GM21576 (cell line): Measurements from ENCODE around the gene SIGLEC6.

Source experiments
- ATAC-seq: cut with Tn5 transposase; IDR thresholded peaks from one replicate; pipeline ENCODE4 v1.9.1; 2021; ENCODE audit warnings: mild to moderate bottlenecking, moderate library complexity; ENCODE audit not compliant: unreplicated experiment

The SIGLEC6 gene

DNA sequence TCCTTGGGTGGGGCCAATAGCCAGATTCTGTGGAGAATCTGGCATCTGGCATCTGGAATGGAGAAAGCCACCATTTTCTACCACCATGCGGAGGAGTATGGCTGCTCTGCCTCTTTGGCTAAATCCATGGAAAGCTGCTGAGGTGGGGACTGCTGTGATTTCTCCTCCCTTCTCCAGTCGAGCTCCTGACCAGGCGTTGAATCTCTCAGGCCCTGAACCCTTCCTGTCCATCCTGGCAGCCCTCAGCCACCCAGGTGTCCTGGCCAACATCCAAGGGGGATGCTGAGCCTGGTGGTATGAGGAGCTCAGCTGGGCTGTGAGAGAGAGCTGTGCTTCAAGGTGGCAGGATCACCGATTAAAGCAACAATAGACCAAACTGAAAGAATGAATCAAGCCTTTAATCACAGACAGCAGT is 17.4 kb upstream of the SIGLEC6 start:
- ATAC-seq = no peak

DNA sequence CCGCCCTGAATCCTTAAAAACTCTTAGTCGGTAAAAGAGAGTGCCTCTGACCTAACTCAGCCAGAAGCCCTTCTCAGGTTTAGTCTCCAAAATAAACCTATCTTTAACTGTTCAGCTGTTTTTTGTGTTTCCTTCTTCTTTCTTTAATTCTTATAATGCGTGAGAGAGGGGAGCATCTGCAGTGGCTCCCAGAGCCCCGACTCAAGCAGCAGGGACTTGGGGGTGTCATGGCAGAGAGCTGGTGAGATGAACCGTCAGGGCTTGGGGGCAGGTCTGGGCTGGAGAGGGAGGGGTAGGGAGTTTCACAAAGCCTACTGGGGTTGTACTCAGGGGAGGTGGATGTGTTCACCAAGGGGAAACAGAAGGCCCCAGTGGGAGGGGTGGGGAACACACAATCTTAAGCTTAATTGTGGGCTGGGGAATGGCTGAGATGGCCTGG is 16.8 kb upstream of the SIGLEC6 start:
- ATAC-seq = no peak

DNA sequence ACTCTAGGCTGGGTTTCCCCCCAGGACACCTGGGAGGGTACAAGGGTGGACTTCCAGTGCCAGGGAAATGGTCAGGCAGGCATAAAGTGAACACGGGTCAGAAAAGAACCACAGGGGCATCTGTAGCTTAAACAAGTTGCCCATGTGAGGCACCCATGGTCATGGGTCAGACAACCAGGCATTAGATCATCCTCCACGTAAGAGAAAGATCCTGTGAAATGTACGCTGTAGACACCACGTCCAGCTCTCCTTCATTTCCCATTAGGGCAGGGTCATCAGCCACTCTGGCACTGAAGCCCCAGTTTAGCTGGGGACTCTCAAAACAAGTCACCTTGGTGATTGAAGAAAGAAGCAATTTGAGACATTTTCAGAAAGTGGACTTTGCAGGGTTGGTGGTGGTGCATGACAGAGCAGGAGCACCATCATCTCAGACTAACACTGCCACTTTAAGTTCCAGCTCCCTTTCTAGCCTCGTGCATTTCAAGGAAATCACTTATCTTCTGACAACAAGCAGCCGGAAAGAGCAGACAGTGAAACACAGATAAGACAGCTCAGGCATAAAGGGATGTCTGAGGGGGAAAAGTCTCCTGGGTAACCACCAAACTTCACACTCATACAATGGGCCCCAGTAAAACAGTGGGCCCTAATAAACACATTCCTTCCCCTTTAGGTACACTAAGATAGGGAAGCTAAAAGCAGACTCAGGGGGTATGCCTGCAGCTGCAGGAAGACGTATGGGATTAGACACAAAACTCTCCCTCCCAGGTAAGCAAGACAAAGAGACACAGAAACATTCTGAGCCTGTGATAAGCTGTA is 16.1 kb upstream of the SIGLEC6 start:
- ATAC-seq = no peak

DNA sequence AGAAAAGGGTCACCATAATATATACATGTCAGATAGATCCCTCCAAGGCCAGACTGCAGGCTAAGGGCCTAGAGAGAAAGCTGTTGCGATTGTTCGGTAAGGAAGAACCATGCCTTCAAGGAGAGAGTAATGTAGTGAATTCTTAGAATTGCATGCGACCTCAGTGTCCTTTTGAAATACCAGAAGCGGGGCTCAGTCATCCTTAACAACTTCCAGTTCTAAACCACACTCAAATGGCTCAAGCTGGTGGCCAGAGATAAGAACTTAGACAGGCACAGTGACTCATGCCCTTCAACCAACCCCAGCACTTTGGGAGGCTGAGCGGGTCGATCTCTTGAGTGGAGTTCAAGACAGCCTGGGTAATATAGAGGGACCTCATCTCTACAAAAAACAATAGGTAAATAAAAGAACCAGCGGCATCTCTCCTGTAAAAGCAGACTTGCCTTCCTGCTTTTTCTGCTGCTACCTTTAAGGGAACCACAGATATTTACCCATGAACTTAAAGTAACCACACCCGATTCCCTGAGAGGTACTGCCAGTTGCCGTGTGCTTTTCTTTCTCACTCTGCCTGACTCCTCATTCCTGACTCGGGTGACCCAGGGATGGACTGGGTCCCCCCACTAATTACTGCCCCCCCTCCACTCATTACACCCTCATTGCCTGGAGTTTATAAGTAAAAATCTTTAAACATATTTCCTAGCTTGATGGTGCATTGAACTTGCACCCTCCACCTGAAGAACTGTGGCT is 15.4 kb upstream of the SIGLEC6 start:
- ATAC-seq = no peak

DNA sequence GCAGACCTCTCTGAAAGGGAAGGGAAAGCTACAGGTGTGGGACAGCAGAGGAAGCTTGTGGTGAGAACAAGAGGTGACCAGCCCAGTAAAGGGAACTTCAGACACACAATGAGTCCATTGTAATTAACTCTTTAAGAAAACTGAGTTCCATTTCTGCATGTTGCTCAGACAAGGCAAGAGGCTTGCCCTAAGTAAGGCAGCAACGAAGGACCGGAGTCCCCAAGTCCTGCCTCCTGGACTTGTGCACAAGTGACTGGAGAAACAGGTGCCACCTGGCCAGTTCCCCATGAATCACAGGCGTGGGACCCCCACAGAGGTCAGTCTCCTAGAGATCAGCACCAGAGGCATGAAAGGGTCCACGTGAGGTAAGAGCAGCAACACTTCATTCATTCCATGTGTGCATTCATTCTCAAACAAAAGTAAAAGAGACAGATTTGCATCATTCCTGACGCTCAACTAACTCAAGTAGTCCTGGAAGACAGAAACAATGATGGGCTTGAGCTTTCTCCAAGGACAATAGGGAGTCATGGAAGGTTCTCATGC is 14.7 kb upstream of the SIGLEC6 start:
- no peak for ATAC-seq

GRCh38 chr19:51544038-51544437 is 12.6 kb upstream of the SIGLEC6 start:
- no peak for ATAC-seq

GRCh38 chr19:51542699-51543098 is 11.2 kb upstream of the SIGLEC6 start:
- ATAC-seq = no peak

GRCh38 chr19:51541458-51542357 is 10.2 kb upstream of the SIGLEC6 start:
- no peak for ATAC-seq

DNA sequence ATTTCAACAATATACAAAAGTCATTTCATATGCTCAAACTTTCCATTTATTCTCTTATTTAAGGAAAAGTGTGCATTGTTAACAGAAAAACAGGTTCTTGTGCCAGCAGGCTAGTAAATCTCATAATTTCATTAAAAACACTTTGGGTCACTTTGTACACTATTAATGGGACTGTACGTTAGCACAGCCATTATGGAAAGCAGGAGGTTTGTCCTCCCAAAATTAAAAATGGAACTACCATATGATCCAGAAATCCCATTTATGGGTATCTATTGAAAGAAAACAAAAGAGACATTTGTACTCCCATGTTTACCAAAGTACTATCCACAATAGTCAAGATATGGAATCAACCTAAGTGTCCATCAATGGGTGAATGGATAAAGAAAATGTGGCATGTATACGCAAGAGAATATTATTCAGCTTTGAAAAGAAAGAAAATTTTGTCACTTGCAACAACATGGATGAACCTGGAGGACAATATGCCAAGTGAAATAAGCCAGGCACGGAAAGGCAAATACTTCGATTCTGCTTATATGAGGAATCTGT is 8.4 kb upstream of the SIGLEC6 start:
- no peak for ATAC-seq

DNA sequence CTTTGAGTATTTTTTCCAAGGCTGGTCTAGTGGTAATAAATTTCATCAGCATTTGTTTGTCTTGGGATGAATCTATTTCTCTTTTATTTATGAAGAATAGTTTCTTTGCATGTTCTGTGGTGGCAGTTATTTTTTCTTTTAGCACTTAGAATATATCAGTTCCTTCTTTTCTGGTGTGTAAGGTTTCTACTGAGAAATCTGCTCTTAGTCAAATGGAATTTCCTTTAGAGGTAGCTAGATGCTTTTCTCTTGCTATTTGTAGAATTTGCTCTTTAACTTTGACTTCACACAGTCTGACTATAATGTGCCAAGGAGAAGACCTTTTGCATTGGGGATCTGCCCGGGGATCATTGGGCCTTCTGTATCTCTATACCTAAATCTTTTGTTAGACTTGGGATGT is 4.1 kb upstream of the SIGLEC6 start:
- no peak for ATAC-seq

- no peak for ATAC-seq
These were observed 854 bp downstream of the SIGLEC6 start for GRCh38 chr19:51530616-51531015.

- ATAC-seq = no peak
These were observed 2.2 kb downstream of the SIGLEC6 start for GRCh38 chr19:51529301-51529700.

DNA sequence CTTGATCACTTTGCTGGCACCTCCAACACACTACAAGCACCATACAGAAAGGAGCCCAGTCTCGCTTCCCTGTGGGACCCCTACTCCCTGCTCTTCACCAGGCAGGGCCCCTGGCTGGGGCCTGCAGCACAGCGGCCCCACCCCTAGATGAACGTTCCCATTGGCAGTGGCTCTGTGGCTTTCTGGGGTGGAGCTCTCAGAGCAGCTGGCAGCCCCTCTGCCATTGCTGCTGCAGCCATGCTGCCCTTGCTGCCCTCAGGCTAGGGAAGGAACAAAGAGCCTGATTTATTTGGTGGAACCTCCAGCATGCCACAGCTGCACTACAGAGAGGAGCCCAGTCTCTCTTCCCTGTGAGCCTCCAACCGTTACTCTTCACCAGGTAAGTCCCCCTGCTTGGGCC is 5.8 kb downstream of the SIGLEC6 start:
- ATAC-seq = no peak

DNA sequence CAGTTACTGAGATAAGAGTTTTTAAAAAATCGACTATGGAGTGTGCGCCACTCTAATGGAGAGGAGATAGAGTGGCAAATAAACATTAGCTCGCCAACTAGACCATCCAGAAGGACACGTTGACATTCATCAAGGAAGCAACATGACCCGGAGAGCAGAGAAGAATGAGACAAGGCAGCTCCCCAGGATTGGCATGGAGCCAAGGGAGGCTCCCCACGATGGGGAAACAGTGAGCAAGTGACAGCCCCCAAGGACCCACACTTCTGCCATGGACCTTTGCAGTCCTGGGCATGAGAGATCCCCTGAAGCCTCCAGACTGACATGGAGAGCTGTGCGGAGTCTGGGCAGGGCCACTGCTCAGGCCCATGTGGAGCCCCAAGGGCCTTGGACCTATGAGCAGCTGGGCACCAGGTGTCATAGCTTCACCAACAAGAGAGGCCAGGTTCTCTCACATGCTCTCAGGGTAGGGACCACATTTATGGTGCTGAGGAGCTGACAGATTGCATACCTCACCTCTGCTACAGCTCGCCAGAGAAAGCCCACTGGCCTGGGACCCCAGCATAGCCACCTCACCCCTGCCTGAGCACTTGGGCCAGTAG is 6.7 kb downstream of the SIGLEC6 start:
- ATAC-seq = no peak

GRCh38 chr19:51521781-51522180 is 9.7 kb downstream of the SIGLEC6 start:
- ATAC-seq = no peak

DNA sequence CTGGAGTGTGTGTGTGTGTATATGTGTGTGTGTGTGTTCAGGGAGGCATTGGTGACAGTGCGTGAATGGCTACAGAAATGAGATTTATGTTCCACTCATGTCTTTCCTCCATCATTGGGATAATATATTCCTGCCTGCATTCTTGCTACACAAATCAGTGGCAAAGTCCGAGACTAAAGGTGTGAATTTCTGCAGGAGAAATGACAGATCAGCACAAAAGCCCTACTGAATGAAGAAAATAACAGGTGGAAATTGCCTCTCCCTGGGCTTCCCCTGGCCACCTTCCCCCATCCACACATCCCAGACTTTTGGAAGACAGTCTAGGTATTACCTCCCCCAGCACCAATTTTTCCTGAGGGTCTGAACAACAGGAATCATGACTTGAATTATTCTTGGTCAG is 10.1 kb downstream of the SIGLEC6 start:
- no peak for ATAC-seq

- ATAC-seq = no peak
These were observed 10.7 kb downstream of the SIGLEC6 start for GRCh38 chr19:51520728-51521127.

DNA sequence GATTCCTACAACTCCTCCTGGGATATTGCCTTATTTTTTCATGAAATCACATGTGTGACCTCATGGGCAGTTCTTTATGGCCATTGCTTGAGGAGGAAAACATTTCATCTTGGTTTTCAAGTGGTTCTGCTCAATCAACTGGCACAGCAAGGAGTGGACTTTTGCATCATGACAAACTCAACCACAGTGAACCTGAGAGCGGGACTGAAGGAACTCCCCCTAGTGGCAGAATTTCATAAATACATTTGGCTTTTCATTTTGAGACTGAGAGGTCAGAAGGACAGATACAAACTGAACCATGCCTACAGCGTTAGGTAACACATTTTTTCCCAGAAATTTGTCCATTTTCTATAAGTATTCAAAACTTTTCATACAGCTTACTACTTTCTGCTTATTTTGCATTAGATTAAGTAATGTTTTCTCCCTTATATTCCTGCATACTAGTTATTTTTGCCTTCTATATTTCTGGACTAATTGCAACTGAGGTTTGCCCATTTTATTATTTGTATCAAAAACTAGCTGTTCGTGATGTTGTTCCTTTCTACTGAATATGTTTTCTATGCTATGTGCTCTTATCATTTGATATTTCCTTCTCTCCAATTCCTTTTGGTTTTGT is 16.5 kb downstream of the SIGLEC6 start:
- no peak for ATAC-seq

DNA sequence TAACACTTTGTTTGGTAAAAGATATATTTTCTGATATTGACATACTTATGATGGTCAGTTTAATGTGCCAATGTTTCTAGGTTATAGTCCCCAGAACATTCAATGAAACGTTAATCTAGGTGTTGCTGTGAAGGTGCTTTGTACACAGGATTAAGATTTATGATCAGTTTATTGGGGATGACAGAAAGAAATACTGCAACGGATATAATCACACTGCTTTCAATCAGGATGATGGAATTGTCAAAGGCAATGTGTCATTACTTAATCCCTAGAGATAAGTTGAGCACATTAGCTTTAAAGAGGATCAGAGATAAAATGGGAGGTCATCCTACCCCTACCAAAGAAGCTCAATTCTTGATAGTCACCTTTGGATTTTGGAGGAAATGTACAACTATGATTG is 17.5 kb downstream of the SIGLEC6 start:
- no peak for ATAC-seq

GRCh38 chr19:51511353-51511752 is 20.1 kb downstream of the SIGLEC6 start:
- no peak for ATAC-seq
